Measurements from ENCODE around the gene CEP72.
A peak's percentile ranks its signal among the peaks of the same experiment; 100 is the strongest.
"Not testable (repeated sequence)": the region's sequence is repeated elsewhere in the genome, so short reads cannot be mapped to it uniquely, and the experiment has no call there.

CEP72 gene, protein sequence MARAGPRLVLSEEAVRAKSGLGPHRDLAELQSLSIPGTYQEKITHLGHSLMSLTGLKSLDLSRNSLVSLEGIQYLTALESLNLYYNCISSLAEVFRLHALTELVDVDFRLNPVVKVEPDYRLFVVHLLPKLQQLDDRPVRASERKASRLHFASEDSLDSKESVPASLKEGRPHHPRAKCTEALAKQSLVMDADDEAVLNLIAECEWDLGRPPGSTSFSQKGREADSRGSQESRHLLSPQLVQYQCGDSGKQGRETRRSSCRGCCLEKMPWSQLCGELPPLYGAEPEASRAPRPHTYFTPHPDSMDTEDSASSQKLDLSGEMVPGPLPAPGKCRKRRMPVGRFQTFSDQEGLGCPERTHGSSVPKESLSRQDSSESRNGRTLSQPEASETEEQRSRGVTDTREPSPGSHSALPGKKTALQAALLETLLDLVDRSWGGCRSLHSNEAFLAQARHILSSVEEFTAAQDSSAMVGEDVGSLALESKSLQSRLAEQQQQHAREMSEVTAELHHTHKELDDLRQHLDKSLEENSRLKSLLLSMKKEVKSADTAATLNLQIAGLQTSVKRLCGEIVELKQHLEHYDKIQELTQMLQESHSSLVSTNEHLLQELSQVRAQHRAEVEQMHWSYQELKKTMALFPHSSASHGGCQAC

DNA sequence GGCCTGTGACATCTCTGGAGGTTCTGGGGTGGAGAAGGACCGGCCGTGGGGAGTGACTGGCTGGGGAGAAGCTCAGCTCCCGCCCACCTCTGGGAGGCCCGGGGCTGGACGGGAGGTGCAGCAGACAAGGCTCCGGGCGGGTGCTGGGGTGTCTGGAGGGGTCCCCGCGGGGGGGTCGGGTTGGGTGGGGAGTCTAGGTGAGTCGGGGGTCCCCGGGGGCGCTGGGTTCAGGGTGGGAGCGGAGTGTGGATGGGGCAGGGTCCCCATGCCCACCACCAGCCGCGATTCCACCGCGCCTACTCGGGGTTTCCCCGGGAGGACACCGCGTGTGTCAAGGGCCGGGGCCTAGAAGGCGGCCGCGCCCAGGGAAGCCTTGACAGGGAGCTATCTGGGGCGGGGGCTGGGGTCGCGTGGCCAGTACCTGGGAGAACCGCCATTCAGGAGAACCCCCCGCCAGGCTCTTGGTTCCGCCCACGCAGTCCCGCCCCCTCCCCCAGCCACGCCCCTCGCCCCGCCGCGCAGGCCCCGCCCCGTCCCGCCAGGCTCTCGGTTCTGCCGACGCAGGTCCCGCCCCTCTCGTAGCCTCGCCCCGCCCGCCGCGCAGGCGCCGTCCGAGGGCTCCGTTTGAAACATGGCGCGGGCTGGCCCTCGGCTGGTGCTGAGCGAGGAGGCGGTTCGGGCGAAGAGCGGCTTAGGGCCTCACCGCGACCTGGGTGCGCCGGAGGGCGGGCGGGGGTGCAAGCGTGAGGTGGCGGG, at the start of gene CEP72:
Gene CEP72 (plus strand): TSS at position 610 of the 756 bp plus-strand sequence. CDS start 22 bp downstream, at position 632.
- peak; percentile 96 for DNase-seq (ENCODE audit: low read depth, low spot score)

DNA sequence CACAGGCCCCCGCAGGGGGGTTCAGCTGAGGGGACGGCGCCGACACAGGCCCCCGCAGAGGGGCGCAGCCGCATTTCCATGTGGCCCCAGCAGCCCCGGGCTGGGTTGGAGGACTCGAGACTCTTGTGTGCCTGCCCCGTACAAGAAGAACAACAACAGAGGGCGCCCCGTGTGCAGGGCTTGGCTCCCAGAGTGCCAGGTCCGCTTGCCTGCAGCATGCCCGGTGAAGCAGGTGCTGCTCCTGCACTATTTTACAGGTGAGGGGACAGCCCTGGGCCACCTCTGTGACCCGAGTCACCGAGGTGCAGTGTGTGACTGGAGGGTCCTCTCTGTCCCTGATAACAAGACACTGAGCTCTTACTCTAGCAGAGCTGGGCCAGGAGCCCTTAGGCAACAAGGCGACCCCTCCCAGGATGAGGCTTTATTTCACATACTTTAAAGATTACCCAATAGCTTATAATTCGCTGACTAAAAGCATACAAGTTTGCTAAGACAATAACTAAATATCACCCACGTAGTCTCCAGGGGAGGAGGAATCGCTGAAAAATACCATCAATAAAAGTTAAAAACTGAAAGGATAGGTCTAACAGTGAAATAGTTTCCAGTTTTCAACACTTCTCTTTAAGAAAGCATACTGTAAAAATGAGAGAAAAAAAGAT, 46.2 kb upstream of the CEP72 start:
- DNase-seq (ENCODE audit: low read depth, low spot score) = no peak

DNA sequence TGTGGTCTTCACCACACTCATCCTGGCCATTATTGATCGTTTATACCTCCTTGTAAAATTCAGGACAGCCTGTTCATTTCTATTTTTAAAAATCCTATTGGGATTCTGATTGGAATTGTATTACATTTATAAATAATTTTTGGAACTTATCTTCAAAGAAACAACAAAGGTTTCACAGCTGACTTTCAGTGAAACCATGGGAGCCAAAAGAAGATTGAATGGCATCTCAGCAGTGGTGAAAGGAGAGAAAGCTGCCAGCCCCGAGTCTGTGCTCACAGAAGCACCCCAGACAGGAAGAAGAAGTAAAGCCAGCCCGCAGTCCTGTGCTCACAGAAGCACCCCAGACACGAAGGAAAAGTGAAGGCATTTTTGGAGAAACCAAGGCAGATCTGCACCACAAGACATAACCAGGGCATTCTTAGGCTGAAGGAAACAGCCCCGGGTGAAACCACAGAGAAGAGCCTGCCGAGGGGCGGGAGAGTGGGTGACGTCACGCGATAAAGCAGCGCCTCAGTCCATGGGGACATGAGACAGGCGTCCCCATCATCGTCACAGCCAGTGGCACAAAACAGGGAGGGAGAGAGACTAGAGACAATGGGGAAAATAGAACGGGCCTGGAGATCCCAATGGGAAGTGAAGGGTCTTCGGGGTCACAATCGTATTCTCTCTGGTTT, 45.4 kb upstream of the CEP72 start:
- DNase-seq (ENCODE audit: low read depth, low spot score) = no peak

DNA sequence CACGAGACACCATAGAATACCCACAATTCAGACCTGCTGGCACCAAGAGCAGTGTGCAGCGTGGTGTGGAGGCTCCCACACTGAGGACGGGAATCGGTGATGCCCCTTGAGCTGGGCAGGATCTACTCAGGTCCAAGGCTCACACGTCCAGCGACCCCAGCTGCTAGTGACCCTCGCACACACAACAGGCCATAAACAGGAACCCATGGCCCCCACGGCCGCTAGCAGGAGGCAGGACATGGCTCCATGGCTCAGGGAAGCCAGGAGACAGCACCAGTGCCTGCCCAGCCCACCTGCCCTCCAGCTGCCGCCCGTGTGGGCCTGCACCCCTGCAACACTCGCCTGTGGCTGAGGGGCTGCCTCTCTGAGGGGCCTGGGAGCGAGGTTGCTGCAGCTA, 44.5 kb upstream of the CEP72 start:
- DNase-seq (ENCODE audit: low read depth, low spot score) = no peak

DNA sequence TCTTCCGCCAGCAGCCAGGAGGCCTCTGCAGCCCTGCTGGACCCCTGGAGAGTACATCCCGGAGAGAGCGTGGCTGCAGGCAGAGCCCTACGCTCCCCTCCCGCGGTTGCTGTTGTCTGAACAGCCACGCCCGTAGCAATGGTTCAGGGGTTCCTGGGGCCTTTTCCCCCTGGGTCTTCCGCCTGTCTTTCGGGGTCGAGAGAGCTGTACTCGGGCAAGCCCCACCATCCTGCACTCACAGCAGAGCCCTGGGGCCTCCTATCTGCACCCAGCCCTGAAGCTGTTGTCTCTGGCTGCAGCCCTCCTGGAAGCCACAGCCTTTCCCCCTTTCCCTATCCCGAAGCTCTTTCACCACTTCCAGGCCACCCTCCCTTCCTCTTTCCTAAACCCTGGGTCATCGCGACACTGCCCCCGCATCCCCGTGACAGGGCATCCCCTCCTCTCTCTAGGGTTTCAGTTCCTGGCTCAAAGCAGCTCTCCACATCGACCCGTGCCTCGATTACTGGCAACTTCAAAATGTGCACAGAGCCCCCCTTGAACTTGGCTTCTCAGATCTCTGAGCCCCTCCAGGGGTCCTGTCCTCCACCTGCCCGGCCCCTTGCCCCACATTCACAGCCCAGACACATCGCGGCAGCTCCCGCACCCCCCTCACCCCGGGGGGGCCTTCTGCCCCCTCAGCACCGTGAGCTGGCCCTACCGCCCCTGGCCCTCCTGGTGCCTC, 43.9 kb upstream of the CEP72 start:
- no peak for DNase-seq (ENCODE audit: low read depth, low spot score)

DNA sequence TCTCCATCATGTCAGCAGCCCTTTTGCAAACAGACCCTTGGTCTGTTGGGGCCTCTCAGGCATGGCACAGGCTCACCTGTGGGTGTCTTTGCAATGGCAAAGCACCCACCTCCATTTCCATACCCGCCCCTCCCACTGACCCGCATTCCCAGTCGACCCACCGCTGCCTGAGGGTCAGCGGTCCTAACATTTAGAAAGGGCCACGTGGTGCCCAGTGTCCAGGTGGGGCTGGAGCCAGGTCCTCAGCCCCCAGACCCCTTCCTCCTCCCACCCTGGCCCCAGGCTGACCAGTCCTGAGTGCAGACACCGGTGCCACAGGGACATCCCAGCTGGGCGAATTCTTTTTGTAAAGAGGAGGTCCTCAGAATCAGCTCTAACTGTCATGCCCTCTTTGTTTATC, 43.3 kb upstream of the CEP72 start:
- no peak for DNase-seq (ENCODE audit: low read depth, low spot score)

DNA sequence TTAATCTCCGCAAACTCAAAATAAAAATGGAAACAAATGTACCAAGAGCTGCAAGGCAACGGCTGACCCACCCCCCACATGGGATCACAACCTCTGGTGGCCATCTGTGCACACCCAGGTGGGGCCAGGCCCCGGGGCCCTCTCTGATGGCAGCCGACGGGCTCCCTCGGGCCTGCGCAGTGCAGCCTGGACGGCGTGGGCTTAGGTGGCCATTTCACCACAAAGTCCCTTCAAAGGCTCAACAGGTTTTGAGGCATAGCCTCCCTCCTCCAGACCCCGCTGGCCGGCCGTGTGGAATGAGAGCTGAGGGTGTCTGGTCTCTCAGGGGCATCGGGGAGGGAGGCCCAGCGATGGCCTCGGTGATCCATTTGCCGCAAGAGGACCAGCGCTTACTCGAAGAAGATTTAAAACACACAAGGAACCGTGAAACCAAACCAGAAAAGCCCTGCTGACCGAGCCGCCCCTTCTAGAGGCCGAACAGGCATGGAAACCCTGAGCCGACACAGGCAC, 42.7 kb upstream of the CEP72 start:
- no peak for DNase-seq (ENCODE audit: low read depth, low spot score)

DNA sequence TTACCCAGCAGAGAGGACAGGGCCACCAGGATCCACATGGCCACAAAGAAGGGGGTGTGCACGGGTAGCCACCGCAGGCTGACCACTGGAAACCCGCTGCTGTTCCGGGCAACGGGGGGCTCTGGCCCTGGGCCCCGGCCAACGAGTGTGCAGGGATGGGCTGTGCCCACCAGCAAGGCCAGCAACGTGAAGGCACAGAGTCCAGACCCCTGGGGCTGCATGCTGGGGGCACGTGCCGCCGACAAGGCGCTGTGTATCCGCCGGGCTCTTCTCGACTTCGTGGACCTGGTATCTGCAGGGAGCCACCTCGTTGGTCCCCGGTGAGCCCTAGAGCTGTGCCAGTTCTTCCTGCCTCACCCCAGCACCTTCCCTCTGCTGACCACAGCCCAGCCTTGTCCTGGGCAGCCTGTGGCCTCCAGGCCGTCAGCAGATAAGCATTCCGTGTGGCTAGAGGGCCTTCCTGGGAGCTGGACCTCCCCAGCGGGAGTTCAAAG, 42.2 kb upstream of the CEP72 start:
- no peak for DNase-seq (ENCODE audit: low read depth, low spot score)

DNA sequence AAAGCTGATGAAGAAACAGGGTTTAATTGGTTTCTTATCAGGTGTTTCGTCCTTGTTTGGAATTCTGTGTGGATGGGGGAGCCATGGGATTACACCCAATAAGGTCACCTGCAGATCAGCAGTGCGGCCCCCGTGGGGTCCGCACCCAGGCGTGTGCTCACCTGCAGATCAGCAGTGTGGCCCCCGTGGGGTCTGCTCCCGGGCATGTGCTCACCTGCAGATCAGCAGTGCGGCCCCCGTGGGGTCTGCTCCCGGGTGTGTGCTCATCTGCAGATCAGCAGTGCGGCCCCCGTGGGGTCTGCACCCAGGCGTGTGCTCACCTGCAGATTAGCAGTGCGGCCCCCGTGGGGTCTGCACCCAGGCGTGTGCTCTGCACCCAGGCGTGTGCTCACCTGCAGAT, 41.7 kb upstream of the CEP72 start:
- no peak for DNase-seq (ENCODE audit: low read depth, low spot score)

DNA sequence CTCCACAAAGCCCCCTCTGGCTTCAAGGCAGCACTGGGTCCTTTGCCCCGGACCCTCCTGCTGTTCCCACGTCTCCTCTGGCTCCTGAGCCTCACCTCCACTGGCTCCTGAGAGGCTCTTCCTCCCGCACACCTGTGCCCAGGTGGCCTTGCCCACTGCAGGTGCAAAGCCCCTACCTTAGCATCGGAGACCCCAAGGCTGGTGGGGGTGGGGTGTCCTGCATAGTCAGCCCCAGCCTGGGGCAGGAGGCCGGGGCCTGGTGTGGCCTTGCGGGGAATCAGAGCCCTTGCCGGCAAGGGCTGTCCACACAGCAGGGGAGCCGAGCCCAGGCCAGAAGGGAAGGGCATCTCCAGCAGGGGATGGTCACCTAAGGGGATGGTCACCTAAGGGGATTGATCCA, 41.3 kb upstream of the CEP72 start:
- DNase-seq (ENCODE audit: low read depth, low spot score) = no peak

DNA sequence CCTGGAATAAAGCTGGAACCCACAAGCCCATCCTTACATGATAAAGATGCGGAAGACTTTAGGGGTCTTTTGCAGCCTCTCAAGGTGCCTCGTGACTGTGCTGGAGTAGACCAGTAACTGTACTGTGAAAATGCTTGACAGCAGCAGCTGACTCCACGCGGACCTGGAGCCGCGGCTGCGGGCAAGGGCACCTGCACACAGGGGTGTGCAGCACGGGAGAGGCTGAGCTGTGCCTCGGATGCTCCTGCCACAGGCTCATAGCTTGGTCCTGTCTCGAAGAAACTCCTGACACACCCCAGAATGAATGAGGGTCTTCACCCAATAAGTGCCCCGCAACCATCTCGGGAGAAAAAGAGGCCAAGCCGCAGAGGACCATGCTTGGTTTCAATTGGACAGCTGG, 40.3 kb upstream of the CEP72 start:
- DNase-seq (ENCODE audit: low read depth, low spot score) = no peak

DNA sequence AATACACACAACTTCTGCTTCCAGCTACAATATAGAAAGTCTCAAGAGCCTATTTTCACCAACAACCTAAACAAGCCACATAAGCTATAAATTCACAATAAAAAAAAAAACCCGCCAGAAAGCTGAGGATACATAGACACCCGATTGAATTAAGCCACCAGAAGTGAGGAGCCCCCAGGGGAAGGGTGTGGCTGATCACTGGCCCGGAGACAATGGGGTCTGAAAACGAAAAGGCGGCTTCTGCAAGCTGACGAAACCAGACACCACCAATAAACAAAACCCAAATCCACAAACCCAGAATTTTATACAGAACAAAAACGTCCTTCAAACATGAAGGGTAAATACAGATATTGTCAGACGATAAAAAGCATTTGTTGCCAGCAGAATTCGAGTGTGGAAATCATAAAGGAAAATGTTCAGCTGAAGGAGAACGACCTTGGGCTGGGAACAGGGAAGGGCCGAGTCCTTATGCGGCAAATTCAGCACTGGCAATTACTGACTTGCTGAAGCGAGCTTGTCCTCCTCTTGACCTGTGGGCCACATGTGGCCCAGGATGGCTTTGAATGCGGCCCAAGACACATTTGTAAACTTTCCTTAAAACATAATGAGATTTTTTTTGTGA, 39.6 kb upstream of the CEP72 start:
- no peak for DNase-seq (ENCODE audit: low read depth, low spot score)

DNA sequence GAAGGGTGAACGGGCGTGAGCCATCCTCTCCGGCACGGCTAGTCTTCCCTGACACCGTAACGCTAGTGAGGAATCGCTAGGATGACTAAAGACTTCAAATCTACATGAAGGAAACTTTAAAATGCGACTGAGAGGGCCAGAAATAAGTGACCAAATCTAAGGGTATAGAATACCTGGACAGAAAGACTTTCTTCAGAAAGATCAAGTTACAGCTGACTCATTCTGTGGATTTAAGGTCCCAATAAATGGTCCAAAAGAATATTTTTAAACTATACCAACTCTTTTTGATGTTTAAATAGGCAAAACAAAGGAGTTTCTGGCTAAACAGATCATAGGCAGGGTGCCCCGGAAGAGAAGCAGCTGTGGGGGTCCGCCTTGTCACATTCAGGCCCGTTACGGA, 38.9 kb upstream of the CEP72 start:
- no peak for DNase-seq (ENCODE audit: low read depth, low spot score)

DNA sequence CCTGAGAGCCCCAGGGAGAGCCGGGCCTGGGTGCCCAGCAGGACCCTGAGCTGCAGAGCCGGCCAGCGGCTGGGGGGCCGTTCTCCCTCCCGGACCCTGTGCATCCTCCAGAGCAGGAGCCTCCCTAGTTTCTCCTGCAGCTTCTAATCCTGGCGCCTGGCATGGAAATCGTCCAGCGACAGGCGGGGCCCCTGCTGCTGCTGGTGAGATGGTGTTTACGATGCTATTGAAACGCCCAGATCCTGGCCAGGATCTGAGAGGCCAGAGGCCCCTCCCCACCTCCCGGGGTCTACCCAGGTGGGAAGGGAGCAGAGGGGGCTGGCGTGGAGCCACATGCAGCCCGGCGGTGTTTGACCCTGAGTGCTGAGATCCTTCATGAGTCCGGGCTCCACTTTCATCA, 38.2 kb upstream of the CEP72 start:
- DNase-seq (ENCODE audit: low read depth, low spot score) = no peak

DNA sequence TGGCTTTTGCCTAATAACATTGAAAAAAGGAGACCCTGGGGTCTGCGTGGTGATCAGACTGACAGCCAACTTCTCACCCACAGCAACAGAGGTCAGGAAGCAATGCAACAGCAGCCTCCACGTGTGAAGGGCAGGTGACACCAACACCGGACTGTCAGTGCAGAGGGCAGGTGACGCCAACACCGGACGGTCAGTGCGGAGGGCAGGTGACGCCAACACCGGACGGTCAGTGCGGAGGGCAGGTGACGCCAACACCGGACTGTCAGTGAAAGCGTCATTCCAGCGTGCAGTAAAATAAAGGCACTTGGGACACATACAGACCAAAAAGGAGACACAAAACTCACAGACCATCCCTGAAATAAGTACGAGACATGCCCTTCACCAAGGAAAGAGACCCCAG, 37.2 kb upstream of the CEP72 start:
- DNase-seq (ENCODE audit: low read depth, low spot score) = no peak

DNA sequence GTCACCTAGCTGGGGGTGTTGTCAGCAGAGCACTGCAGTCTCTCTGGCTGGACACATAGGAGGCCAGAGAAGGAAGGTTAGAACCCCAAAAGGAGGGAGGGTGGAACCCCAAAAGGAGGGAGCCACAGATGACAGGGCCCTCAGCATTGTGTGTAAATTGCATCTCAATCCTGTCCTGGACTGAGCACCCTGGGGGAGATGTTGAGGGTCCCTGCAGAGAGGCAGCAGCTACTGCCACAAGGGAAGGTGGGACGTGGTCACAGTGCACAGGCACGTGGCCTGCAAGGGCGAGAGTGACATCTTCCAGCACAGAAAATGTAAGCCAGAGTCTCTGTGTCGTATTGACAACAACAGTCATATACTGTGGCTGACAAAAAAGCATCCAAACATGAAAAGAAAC, 36.5 kb upstream of the CEP72 start:
- DNase-seq (ENCODE audit: low read depth, low spot score) = no peak

DNA sequence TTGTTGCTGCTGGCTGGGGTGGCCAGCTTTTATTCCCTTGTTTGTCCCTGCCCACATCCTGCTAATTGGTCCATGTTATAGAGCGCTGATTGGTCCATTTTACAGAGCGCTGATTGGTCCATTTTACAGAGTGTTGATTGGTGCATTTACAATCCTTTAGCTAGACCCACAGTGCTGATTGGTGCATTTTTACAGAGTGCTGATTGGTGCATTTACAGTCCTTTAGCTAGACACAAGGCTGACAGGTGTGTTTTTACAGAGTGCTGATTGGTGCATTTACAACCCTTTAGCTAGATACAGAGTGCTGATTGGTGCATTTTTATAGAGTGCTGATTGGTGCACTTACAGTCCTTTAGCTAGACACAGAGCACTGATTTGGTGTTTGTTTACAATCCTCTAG, 34.9 kb upstream of the CEP72 start:
- DNase-seq (ENCODE audit: low read depth, low spot score) = not testable (repeated sequence)

DNA sequence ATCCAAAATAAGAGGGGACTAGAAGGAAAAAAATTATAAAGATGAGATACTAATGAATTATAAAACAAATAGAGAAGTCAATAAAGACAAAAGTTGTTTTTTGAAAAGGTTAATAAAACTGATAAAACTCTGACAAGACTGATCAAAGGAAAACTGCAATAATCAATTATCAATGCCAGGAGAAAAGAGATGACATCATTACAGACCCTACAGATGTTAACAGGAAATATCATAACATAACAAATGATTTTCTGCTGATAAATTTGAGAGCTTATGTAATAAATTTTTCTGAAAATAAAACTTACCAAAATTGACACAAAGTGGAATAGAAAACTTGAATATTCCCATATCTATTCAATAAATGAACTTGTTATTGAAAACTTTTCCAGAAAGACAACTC, 34.3 kb upstream of the CEP72 start:
- no peak for DNase-seq (ENCODE audit: low read depth, low spot score)

DNA sequence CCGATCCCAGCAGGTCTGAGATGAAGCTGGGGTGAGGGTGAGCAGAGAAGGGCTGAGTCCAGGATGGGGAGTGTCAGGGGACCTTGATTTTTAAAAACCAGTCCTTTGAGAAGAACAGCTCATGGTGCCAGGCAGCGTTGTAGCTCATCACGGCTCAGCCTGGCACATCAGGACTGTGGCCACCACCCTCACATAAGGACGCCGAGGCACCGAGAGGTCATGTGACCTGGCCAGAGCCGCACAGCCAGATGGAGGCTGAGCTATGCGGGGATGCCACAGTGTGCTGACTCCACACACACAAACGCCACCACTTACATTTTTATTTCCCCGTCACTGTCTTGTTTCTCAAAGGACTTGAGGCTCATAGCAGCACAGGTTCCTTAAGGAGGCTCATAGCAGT, 32.9 kb upstream of the CEP72 start:
- no peak for DNase-seq (ENCODE audit: low read depth, low spot score)

DNA sequence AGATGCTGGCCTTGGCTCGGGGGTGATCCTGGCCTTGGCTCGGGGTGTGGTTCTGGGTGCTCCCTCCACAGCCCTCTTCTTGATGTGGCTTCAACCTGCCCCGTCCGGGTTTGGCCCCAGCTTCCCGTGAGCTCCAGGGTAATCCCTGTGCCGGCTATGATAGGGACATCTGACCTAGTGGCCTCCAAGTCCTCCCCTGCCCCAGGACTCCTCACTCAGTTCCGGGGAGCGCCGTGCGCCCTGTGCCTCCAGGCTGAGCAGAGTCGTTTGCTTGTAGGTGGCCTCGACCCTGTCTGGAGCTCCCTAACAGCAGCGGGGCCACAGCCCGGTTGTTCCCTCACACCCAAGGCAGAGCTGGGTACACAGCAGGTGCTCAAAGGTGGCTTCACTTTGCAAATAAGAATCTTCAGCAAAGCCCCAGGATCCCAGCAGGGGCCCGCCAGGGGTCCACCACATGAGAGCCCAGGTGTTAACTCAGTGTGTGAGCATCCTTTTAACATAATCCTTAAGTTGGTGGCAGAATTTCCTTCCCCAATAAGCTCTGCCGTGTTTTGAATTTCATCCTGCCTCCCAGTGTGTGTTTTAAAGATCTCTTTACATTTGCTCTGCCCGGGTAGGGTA, 32.3 kb upstream of the CEP72 start:
- DNase-seq (ENCODE audit: low read depth, low spot score) = no peak
